Measurements from ENCODE around the gene ADK.
A peak's percentile ranks its signal among the peaks of the same experiment; 100 is the strongest.
"Not testable (repeated sequence)": the region's sequence is repeated elsewhere in the genome, so short reads cannot be mapped to it uniquely, and the experiment has no call there.

Gene ADK

DNA sequence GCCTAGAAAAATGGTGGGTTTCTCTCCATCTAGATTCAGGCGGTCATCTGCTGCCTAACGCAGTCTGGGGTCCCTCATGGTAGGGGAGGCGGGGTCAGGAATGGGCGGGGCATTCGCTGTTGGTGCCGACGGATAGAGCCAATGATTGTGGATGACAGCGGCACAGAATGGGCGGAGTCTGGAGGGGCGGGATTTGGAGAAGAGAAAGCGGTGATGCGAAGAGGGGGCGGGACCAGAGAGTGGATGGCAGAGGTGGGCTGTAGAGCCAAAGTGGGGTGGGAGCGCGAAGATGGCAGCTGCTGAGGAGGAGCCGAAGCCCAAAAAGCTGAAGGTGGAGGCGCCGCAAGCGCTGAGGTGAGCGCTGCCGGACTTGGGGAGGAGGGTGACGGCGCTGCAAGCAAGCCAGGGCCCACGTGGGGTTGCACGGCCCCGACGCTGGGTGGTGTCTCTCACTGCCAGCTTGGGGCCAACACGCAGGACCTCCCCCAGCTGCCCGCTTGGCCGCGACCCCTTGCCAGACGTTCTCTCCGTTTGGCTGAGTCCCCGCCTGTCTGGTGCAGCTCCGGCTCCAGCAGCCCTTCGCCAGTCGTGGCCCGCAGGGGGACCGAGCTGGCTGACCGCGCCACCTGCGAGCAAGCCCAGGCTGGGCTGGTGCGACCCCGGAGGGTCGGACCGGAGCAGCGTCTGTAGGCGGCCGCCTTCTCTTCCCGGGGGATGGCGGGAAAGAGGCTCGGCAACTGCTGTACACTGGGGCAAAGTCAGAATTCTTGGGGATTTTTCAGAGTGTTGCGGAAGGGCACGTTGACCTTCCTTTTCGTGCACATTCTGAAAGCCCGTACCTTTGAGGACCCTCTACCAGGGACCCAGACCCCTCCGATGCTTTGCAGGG lies at the start of gene ADK:
ADK (plus strand) TSS at position 232 of the 889 bp plus-strand sequence; CDS start at position 290, 58 bp downstream.
- peak; percentile 98 for FAIRE-seq

DNA sequence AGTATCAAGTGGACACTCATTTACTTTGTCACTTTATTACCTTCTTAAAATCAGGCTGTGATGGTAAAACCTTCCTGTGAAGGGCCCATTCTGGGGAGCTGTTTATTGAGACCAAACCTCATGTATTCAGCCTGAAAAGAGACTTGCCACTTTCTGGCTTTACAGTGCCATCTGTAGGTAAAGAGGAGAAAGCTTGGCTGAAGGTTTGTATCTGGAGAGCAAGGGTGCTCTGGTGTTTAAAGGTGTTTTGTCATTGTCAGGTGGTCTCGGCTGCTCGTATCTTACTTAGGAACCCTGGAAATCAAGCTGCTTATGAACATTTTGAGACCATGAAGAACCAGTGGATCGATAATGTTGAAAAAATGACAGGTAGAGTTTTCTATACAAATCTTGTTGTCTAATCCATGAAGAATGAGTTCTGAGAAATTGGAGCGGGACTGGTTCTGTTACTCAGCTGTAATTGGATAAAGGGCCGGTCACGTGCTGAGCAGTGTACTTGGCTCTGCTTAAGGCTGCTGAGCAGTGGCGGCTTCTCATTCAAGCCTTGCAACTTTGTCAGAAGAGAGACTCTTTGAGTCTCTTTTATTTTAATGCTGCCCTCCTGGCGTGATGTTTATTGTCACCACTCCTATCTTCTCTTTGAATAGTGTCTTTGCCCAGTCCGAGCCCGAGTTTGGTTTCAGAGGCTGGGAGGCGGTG lies 47.3 kb upstream of the ADK start:
- peak; percentile 78 for FAIRE-seq

DNA sequence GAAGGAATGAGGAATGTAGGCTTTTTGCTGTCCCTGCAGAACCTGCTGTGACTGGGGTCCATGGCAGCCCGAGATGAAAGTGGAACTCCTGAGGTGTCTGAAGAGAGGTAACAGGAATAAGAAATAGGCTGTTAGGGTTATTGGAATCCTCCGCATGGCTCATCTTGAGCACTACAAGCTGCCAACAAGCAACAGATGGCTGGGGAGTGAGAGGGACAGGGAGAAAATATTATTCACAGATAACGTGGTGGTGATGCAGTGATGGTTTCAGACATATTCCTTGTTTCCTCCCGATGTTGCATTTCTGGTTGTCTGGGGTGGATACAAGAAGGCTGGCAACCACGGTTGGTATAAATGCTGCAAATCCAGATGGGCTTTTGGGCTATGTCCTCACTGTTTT lies 46.5 kb upstream of the ADK start:
- FAIRE-seq = no peak

GRCh38 chr10:74104996-74105395 lies 46.0 kb upstream of the ADK start:
- no peak for FAIRE-seq

- no peak for FAIRE-seq
These were observed 43.6 kb upstream of the ADK start for GRCh38 chr10:74107391-74107790.

- FAIRE-seq = no peak
These were observed 41.6 kb upstream of the ADK start for GRCh38 chr10:74109452-74109851.

DNA sequence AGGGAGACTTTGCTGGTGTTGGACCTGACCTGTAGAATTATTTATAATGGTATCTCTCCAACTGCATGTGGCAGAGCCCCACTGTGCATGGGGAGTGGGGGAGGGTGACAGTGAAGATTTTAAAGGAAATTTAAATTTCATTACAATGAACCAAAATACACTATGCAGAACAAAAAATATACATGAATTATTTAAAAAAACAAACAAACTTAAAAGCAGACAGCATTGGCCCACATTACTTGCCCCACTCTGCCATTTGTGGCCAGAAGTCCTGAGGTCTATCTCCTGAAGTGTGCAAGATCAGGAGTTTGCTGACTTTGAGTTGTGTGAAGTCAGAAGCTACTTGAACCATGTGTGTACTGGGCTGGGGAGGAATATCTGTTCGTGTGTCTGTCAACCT lies 40.9 kb upstream of the ADK start:
- no peak for FAIRE-seq

GRCh38 chr10:74111799-74112198 lies 39.2 kb upstream of the ADK start:
- FAIRE-seq = no peak

- FAIRE-seq = no peak
These were observed 37.5 kb upstream of the ADK start for GRCh38 chr10:74113546-74113945.

DNA sequence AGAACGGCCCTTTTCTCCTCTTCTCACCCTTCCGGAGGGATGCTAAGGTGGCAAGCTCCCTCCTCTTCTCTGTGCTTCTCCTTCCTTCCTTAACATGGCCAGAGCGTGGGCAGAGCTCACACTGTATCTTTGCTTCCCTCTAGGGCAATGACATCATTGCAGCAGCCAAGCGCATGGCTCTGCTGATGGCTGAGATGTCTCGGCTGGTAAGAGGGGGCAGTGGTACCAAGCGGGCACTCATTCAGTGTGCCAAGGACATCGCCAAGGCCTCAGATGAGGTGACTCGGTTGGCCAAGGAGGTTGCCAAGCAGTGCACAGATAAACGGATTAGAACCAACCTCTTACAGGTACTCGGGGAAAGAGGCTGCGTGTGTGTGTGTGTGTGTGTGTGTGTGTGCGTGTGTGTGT lies 37.0 kb upstream of the ADK start:
- FAIRE-seq = no peak

DNA sequence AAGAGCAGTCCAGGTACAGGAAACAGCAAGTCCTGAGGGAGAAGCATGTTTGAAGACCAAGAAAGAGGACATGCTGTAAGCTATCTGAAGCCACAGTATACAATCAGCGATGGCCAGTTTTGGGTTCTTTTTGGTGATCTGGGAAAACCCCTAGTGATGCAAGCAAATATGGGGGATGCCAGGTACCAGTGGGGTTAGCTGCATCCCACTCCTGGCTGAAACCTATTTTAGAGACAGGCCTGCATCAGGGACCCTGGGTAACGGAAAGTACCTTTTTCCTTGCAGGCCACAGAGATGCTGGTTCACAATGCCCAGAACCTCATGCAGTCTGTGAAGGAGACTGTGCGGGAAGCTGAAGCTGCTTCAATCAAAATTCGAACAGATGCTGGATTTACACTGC lies 33.3 kb upstream of the ADK start:
- no peak for FAIRE-seq

DNA sequence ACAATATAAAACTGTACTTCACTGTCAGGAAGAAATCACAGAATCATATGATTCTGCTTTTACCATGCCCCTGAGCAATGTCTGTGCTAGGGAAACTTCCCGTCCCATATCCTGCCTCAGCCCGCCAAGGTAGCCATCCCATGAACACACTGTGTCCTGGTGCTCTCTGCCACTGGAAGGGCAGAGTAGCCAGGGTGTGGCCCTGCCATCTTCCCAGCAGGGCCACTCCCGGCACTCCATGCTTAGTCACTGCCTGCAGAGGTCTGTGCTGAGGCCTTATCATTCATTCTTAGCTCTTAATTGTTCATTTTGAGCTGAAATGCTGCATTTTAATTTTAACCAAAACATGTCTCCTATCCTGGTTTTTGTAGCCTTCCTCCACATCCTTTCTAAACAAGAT lies 32.2 kb upstream of the ADK start:
- no peak for FAIRE-seq

- FAIRE-seq = no peak
These were observed 30.1 kb upstream of the ADK start for GRCh38 chr10:74120911-74121310.

DNA sequence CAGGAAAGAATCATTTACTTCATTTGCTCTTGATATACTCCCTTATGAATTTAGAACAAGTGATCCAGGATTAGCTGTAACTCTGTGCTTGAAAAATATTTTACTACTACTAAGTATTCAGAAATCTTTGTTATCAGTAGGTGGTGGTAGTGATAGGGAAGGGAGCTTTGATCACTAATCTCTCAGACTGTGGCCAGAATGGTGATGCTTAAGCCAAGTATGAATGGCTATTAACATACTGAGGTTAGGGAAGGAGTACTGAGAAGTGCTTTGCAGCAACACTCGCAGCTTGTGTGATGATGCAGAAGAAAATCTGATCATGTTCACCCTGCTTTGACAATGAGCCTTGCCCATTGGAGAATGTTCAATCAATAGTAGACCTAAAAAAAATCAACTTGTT lies 29.7 kb upstream of the ADK start:
- no peak for FAIRE-seq

DNA sequence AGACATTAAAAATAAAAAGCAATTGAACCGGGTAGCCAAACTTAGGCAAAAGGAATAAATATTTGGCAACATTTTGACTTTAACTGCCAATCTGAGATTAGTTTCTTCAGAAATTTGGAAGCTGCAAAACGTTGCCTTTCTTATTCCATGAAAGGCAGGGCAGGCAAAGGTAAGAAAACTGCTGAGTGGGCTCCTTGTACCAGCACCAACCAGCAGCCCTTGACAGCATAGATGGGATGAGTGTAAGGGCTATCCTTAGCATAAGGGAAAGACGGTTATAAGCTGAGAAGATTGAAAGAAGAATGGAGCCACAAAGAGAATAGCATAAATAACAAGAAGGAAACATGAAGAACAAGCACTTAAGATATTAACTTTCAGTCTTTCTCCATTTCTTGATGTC lies 29.0 kb upstream of the ADK start:
- FAIRE-seq = peak; percentile 13

DNA sequence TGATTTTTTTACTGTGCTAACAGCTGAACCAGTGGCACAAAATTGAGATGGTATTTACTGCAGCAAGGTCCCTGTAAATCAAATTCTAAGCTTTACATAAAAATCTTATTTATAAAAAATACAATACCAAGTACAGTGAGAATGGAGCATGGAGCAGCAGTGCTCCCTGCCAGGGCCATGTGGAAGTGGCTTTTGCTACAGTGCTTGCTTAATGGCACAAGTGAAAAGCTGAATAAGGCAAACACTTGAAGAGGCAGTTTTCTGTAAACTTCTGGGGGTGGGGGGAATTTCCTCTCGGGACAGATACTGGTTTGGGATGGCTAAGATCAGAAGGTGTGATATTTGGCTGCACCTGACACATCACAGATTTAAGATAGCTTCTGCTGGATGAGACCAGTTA lies 27.9 kb upstream of the ADK start:
- FAIRE-seq = no peak

GRCh38 chr10:74133923-74134820 lies 16.8 kb upstream of the ADK start:
- FAIRE-seq = no peak

GRCh38 chr10:74135452-74135851 lies 15.6 kb upstream of the ADK start:
- peak; percentile 63 for FAIRE-seq

- no peak for FAIRE-seq
These were observed 13.0 kb upstream of the ADK start for GRCh38 chr10:74137992-74138391.

GRCh38 chr10:74138596-74138995 lies 12.4 kb upstream of the ADK start:
- not testable (repeated sequence) for FAIRE-seq

- no peak for FAIRE-seq
These were observed 11.0 kb upstream of the ADK start for GRCh38 chr10:74139981-74140380.

- FAIRE-seq = no peak
These were observed 10.5 kb upstream of the ADK start for GRCh38 chr10:74140553-74140952.

DNA sequence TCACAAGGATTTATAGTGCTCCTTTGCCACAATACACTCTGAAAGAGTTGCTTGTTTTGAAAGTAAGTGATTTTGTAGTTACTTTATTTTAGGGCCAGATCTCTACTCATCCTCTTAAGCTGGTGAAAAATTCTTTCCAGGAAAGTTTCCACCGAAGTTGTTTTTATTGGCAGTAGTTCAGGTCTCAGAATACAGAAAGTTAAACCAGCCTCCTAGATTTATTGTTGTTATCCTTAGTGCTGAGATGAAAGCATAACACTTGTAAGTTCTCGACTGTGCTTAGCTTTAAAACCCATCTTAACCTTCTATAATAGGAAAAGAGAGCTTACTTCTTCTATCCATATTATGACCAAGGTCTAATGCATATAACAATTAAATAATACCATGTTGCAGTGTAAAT lies 5.9 kb upstream of the ADK start:
- no peak for FAIRE-seq

Measured in G401.6 (cell line).